ENCODE data around the gene TBC1D1. TPM values are rescaled to one million over a fixed set of nuclear protein-coding genes. Genes with fewer than 3 reads are reported as not detected.

Gene TBC1D1
- total and polyA plus RNA-seq, 5 experiments from 2014 or later: 18.4 to 53.8 (median 27.2) TPM

DNA sequence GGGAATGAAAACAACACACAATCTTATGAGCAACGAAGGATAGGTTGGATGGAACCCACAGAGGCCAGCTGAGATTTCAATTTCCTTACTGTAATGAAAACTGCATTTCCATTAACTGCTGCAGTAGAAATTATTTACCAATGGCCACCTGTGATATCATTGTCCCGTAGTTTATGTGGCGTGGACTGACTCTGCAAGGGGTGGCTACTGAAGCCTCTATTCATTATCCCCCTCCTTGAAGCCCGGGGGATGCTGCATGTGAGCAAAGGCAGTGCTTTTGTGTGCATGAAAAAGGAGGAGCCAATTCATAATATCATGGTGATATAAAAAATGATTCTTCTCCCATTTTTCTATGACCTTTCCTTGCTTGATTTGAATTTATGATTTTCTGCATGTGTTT, 277.1 kb downstream of the TBC1D1 start:
- Mint-ChIP-seq H3K27me3 (no peaks in the 10 kb centered on the region), H3K4me1 (peaks cover 6 to 19% (median 7%) of the 10 kb centered on the region in 4 donors), H3K27ac (no peak overlapping the region), H3K4me3 (no peak overlapping the region), H3K9me3 (peaks cover 0 to 23% (median 5%) of the 10 kb centered on the region in 9 donors), H3K36me3 (peaks cover 0 to 17% (median 0%) of the 10 kb centered on the region in 3 donors)
- no peak for DNase-seq
- POLR2A ChIA-PET: no interaction called here
- no peak for ATAC-seq

DNA sequence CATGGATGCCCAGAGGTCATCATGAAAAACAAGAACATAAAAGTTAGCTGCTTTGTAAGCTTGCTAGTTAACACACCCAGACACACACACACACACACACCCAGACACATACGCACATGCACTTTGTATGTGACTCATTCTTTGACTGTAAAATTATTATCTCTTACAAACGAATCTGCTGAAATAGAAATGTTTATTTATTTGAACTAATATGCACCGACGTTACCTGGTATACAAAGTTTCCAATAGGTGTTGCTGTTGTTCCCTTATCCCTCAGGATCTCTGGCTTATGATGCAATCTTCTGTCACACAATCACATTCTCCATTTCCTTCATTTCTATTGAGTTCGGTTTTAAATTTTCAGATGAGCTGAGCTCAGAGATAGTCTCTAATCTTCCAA, 278.6 kb downstream of the TBC1D1 start:
- Mint-ChIP-seq H3K36me3 (peaks cover 0 to 9% (median 0%) of the 10 kb centered on the region in 3 donors), H3K27ac (no peak overlapping the region), H3K4me3 (no peak overlapping the region), H3K9me3 (peaks cover 0 to 17% (median 4%) of the 10 kb centered on the region in 9 donors), H3K27me3 (no peaks in the 10 kb centered on the region), H3K4me1 (peaks cover 6 to 16% (median 9%) of the 10 kb centered on the region in 4 donors)
- DNase-seq (no peak), ATAC-seq (no peak)
- POLR2A ChIA-PET: no interaction called here

DNA sequence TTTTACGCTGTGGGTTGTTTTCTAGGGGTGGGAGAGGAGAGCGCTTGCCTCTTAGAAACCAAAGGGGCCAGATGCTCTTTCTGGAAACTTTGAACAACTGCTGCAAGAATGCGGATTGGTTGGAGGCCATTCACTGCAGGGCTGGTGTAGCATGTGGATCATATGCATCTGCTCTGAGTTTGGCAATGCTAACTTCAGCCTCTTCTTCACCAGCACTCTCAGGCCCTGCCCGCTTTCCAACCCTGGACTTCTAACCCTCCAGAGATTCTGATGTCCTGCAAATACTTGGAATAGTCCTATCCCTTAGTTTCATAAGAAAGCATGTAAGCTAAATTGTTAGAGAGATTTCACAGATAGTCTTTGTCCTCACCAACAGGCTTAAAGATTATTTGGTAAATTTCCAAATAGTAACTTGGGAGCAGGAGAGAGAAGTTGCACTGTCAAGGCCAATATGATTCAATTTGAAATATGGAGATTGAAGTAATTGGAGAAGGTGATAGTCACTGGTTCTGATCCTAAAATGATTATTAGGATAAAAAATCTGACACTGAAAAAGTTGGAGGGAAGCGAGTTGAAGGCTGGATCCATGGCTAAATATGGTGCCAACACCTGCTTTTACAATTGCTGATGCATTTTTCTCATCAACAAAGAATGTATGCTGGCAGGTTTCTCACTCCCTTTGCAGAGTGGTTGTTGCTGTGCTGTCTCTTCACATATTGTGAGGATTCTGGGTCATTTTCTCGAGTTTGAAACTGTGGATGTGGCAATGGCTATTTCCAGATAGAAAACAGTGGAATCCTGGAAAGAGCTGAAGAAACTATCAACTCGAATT, 279.7 kb downstream of the TBC1D1 start:
- Mint-ChIP-seq H3K9me3 (peaks cover 0 to 11% (median 2%) of the 10 kb centered on the region in 9 donors), H3K4me3 (no peak overlapping the region), H3K27me3 (no peaks in the 10 kb centered on the region), H3K27ac (no peak overlapping the region), H3K4me1 (peaks cover 12 to 26% (median 17%) of the 10 kb centered on the region in 4 donors), H3K36me3 (peaks cover 0 to 5% (median 0%) of the 10 kb centered on the region in 3 donors)
- ATAC-seq (no peak), DNase-seq (no peak)
- POLR2A ChIA-PET: no interaction called here

DNA sequence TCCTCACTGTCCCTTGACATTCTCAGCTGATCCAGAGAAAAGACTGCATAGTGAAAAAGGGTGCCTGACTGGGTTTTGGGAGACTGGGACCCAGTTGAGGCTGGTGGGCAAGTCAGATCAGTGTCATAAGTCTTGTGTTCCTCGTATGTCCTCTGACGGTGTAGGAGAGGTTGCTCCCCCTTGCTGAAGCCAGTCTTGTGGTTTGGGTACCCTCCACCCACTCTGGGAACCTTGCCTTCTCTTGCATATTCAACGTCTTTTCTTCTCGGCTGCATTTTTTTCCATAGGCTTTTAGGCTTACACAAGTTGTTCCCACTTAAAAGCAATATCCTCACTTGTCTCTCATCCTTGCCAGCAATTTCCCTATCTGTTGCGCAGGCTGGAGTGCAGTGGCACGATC, 281.2 kb downstream of the TBC1D1 start:
- DNase-seq: no peak
- Mint-ChIP-seq H3K4me3 (no peak overlapping the region), H3K36me3 (peaks cover 0 to 4% (median 0%) of the 10 kb centered on the region in 3 donors), H3K27me3 (no peaks in the 10 kb centered on the region), H3K4me1 (peaks cover 8 to 25% (median 21%) of the 10 kb centered on the region in 4 donors), H3K9me3 (peaks cover 0 to 6% (median 2%) of the 10 kb centered on the region in 9 donors), H3K27ac (no peak overlapping the region)
- no peak for ATAC-seq
- POLR2A ChIA-PET: interaction anchor here (0.6 kb wide), 2 partner anchors 93 to 394 kb away, joined by 3 read pairs; no protein-coding TSS in a partner anchor

DNA sequence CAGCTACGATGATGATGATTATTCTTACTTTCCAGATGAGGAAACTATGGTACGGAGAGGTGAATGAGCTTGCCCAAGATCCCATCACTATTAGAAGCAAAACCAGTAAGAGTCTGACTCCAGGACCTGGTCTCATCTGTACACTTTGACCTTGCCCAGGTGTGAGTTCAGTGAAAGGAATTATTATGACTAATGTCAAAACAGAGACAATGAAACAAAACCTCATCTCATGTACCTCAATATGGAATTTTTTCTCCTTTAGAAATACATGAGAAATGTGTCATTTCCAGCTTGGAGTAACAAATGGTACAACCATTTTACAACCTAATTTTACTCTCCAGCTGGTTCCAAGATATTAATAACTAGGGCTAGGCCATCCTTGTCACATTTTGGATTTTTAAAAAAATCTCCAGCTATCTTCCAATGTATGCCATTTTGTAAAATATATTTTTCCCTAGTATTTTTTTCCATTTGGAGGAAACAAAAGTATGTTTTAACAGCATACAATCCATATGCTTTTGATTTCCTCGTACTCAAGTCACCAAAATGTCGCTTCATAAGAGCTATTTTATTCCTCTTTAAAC, 283.1 kb downstream of the TBC1D1 start:
- POLR2A ChIA-PET: no interaction called here
- Mint-ChIP-seq H3K4me3 (no peak overlapping the region), H3K4me1 (peaks cover 23 to 42% (median 38%) of the 10 kb centered on the region in 4 donors), H3K27ac (peak overlapping the region in 1 of 10 donors; percentile 36), H3K9me3 (peaks cover 0 to 6% (median 2%) of the 10 kb centered on the region in 9 donors), H3K36me3 (peaks cover 0 to 4% (median 0%) of the 10 kb centered on the region in 3 donors), H3K27me3 (no peaks in the 10 kb centered on the region)
- DNase-seq (no peak), ATAC-seq (no peak)

DNA sequence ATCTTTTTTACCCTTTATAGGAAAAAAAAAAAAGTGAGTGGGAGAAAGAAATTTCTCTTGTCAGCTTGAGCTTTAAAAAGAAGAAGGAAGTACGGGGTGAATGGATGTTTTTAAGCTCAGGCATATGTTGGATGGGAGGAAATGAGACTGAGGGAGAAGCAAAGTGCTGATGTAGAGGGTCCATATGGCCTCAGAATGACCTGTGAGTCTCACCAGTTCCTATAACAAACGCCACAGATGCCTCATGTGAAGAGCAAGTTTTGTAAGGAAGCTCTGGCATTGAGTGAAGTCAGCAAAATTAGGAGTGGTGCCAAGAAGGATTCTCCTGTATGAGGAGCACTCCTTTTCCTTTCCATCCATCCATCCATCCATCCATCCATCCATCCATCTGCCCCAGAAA, 283.9 kb downstream of the TBC1D1 start:
- H3K4me3 Mint-ChIP-seq: no peak overlapping the region

DNA sequence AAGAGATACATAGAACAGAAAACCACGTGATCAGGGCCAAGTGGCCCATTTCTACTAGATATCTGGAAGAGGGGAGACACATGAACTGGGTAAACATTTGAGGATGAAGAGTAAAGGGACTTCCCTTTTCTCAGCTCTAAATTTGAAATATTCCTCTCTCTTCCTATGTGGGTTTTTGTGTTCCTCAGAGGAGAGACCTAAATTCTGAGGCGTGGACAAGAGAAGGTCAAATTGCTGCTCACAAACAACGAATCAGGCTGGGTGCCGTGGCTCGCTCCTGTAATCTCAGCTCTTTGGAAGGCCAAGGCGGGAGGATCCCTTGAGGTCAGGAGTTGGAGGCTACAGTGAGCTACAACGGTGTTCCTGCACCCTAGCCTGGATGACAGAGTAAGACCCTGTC, 285.3 kb downstream of the TBC1D1 start:
- peak overlapping the region in 5 of 10 donors; percentile 10 to 71 (median 31) for H3K4me3 Mint-ChIP-seq
- DNase-seq (no peak), ATAC-seq (no peak)
- peaks cover 0 to 4% (median 0%) of the 10 kb centered on the region in 3 donors for H3K36me3 Mint-ChIP-seq
- peak overlapping the region in 3 of 10 donors; percentile 27 to 46 (median 43) for H3K27ac Mint-ChIP-seq
- peaks cover 0 to 6% (median 2%) of the 10 kb centered on the region in 9 donors for H3K9me3 Mint-ChIP-seq
- peaks cover 30 to 50% (median 46%) of the 10 kb centered on the region in 4 donors for H3K4me1 Mint-ChIP-seq
- POLR2A ChIA-PET: interaction anchor here (1.2 kb wide), 1 partner anchor 498 kb away, joined by 3 read pairs; no protein-coding TSS in a partner anchor
- no peaks in the 10 kb centered on the region for H3K27me3 Mint-ChIP-seq

More for the DNA sequence above, 283.9 kb downstream of the TBC1D1 start:
- Mint-ChIP-seq H3K27ac (peak overlapping the region in 2 of 10 donors; percentile 17 to 66), H3K36me3 (peaks cover 0 to 4% (median 0%) of the 10 kb centered on the region in 3 donors), H3K9me3 (peaks cover 0 to 6% (median 2%) of the 10 kb centered on the region in 9 donors), H3K4me1 (peaks cover 26 to 48% (median 44%) of the 10 kb centered on the region in 4 donors), H3K27me3 (no peaks in the 10 kb centered on the region)
- DNase-seq (no peak), ATAC-seq (no peak)
- POLR2A ChIA-PET: no interaction called here

DNA sequence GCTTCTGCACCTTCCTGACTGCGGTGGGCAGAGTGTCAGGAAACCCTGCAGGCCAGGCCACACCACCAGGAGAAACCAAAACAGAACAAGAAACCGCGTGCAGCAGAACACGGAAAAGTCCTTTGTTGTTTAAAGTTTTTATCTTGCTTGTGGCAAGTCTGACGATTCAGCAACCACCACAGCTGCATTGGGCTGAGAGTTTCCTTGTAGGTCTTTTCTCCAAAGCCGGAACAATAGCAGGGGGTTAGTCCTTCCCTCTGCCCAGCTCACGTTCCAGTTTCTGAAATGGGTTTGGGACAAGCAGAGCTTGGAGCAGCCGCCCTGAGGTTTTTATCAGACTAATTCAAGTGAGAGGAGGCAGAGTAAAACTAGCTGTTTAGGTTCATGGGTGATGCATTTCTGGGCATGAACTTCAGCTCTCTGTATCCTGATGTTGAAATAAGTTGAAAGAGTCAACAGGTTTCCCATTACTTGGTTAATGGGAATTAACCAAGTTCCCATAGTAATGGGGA, 286.2 kb downstream of the TBC1D1 start:
- POLR2A ChIA-PET: interaction anchor here (0.5 to 1.2 kb wide), 2 partner anchors 93 to 498 kb away, joined by 3 to 5 read pairs; no protein-coding TSS in a partner anchor
- H3K9me3 Mint-ChIP-seq: peaks cover 0 to 6% (median 2%) of the 10 kb centered on the region in 9 donors
- peak overlapping the region; percentile 67 to 88 (median 80) for H3K4me3 Mint-ChIP-seq
- peak in 9 of 10 donors; percentile 20 to 68 (median 48) for DNase-seq
- peak overlapping the region; percentile 65 to 91 (median 88) for H3K27ac Mint-ChIP-seq
- peak; percentile 67 to 72 for ATAC-seq
- peaks cover 0 to 4% (median 0%) of the 10 kb centered on the region in 3 donors for H3K36me3 Mint-ChIP-seq
- no peaks in the 10 kb centered on the region for H3K27me3 Mint-ChIP-seq
- H3K4me1 Mint-ChIP-seq: peaks cover 30 to 50% (median 46%) of the 10 kb centered on the region in 4 donors

DNA sequence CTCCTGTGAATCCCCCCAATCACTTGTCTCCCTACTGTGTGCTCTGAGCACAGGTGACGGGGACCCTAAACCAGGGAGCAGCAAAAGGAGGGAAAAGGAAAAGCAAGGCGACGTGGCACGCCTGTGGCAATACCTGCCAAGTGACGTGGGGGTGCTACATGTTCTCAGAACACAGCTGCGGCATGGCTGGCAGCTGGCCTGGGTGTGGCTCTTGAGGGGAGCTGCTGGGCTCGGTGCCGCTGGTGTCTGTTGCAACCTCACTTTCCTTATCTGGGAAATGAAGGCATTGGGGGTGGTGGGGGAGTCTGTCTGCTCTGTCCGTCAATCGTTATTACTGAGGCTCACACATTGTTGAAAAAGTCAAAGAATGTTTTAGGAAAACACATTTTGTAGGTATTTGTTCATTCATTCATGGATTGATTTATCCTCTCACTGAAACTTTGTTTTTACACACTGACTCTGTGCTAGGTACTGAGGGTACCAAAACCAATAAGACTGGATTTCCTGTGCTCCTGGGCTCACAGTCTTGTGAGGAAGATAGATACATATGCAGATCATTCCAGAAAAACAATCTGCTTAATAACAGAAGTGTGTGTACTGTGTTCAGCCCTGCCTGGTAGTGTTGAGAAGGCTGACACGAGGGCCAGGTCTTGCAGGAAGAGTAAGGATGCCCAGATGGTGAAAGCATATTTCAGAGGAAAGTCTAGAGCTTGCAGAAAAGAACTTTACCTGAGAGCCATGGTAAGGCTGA, 286.9 kb downstream of the TBC1D1 start:
- Mint-ChIP-seq H3K4me3 (peak overlapping the region; percentile 67 to 88 (median 80)), H3K27ac (peak overlapping the region in 9 of 10 donors; percentile 53 to 91 (median 82)), H3K9me3 (peaks cover 0 to 2% (median under 1%) of the 10 kb centered on the region in 9 donors), H3K27me3 (no peaks in the 10 kb centered on the region), H3K36me3 (peaks cover 0 to 2% (median 0%) of the 10 kb centered on the region in 3 donors), H3K4me1 (peaks cover 30 to 50% (median 46%) of the 10 kb centered on the region in 4 donors)
- peak in 9 of 10 donors; percentile 27 to 70 (median 43) for DNase-seq
- POLR2A ChIA-PET: no interaction called here
- ATAC-seq: peak; percentile 82

DNA sequence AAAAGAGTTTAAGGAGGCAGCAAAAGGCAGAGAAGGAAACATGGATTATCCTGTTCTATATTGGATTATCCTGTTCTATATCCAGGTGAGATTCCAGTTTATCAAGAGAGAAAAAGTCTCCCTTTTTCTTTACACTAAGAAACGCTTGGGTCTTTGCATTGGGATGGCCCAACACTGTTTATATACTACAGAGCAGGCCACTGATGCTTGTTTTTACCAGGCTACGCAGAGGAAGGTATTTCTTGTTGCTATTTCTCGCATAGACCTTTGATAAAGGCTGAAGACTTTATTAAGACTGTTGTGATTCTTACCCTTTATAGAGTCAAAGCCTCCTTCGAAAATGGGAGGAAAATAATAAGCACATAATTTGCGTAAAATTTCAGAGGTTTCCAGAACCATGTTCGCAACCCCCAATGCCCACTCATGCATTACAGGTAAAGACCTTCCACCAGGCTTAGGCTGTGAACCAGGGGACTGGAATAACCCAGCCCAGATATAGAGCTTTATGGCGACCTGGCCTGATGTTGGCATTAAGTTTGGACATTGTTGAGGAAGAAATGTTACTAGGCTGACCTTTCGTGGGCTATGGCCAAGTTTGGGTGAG, 287.6 kb downstream of the TBC1D1 start:
- ATAC-seq (no peak), DNase-seq (no peak)
- H3K4me3 Mint-ChIP-seq: peak overlapping the region in 6 of 10 donors; percentile 71 to 88 (median 80)
- H3K4me1 Mint-ChIP-seq: peaks cover 32 to 52% (median 46%) of the 10 kb centered on the region in 4 donors
- POLR2A ChIA-PET: interaction anchor here (1.8 kb wide), 1 partner anchor 553 kb away, joined by 12 read pairs; no protein-coding TSS in a partner anchor
- no peaks in the 10 kb centered on the region for H3K36me3 Mint-ChIP-seq
- peak overlapping the region in 6 of 10 donors; percentile 53 to 91 (median 82) for H3K27ac Mint-ChIP-seq
- no peaks in the 10 kb centered on the region for H3K27me3 Mint-ChIP-seq
- H3K9me3 Mint-ChIP-seq: no peaks in the 10 kb centered on the region

DNA sequence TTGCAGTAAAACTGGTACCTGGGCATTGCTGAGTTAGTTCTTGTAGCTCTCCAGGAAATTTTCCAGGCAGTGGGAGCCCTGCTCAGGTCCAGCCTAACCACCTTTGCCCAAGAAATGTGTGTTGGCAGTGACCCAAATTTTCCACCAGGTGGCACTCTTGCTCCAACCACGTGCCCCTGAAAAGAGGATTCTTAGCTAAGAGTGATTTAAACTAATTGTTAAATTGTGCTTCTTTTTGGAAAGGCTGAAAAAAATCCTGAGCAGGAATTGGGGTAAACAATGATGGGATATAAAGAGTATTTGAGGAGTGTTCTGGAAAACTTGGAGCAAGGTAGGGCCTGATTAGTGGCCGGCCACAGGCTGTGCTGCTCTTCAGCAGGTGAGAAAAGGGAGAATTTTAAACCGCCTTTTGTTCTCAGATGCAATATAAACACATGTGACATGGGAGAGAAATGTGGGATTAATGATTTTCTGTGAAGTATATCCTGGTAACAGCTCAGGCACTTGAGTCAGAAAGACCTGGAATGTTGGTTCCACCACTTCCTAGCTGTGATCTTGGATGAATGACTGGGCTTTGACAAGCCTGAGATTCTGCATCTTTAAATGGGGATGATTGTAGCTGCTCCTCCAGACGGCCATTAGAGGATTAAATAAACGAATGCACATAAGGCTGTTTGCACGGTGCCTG, 288.9 kb downstream of the TBC1D1 start:
- Mint-ChIP-seq H3K9me3 (no peaks in the 10 kb centered on the region), H3K4me1 (peaks cover 29 to 46% (median 42%) of the 10 kb centered on the region in 4 donors), H3K27ac (peak overlapping the region in 2 of 10 donors; percentile 7 to 43), H3K36me3 (no peaks in the 10 kb centered on the region), H3K27me3 (no peaks in the 10 kb centered on the region), H3K4me3 (no peak overlapping the region)
- ATAC-seq (peak; percentile 42 to 59), DNase-seq (peak; percentile 41 to 88 (median 71))
- POLR2A ChIA-PET: interaction anchor here (0.9 to 1.8 kb wide), 4 partner anchors 140 to 551 kb away, joined by 3 to 12 read pairs (median 8); no protein-coding TSS in a partner anchor

Data from naive thymus-derived CD8-positive, alpha-beta T cell (primary cell).